Left ventricle myocardium inferior (tissue), 1 donor: ENCODE results near the gene BGN. TPM values are rescaled to one million over a fixed set of nuclear protein-coding genes. Genes with fewer than 3 reads are reported as not detected.
A peak's percentile ranks its signal among the peaks of the same experiment; 100 is the strongest.

Experiments
- DNase-seq: peaks from one replicate; pipeline ENCODE4 v3.0.0-alpha.2; 2020
- H3K27ac ChIP-seq: fragments of 200-600 bp; replicated peaks from 2 replicates; pipeline ENCODE4 v1.8.0; 2021
- H3K27me3 ChIP-seq: fragments of 200-600 bp; 2 replicates; pipeline ENCODE4 v1.8.0; 2021; ENCODE audit warnings: low read depth
- H3K36me3 ChIP-seq: fragments of 200-600 bp; 2 replicates; pipeline ENCODE4 v1.8.0; 2021
- H3K4me1 ChIP-seq: fragments of 200-600 bp; 2 replicates; pipeline ENCODE4 v1.8.0; 2021
- H3K4me3 ChIP-seq: fragments of 200-600 bp; 2 replicates; pipeline ENCODE4 v1.8.0; 2021; ENCODE audit warnings: mild to moderate bottlenecking, moderate library complexity
- H3K9me3 ChIP-seq: fragments of 200-600 bp; replicated peaks from 2 replicates; pipeline ENCODE4 v1.8.0; 2021
- CTCF ChIP-seq: fragments of 200-600 bp; IDR thresholded peaks from 2 replicates; pipeline ENCODE4 v1.8.0; 2021; ENCODE audit warnings: antibody characterized with exemption, mild to moderate bottlenecking, borderline replicate concordance
- intact Hi-C: fragments of 100-400 bp; cut with micrococcal nuclease; formaldehyde crosslinking; loops from one replicate; pipeline ENCODE4 v1.11.0; 2022
- total RNA-seq: library from RNA; stranded (reverse); fragmentation: NEBNext Ultra II Directional; extraction: Animal tissue kit (Norgen Biotek cat#: 25700); gene quantifications from one replicate; pipeline ENCODE4 v1.2.1, GENCODE V29; 2021
- donor health status: DM: no; HTN: yes; CAD: no; lungs with severe emphysema.

BGN gene
- total RNA-seq, 1 donor from 2014 or later = 84.3 TPM

- no peaks in the 10 kb centered on the region for H3K27me3 ChIP-seq
- intact Hi-C loops = no loop called here
- TF ChIP-seq CTCF = no peak
- H3K27ac ChIP-seq = no peak overlapping the region
- peaks cover 16% of the 10 kb centered on the region for H3K36me3 ChIP-seq
- peaks cover 14% of the 10 kb centered on the region for H3K4me1 ChIP-seq
- H3K9me3 ChIP-seq = no peaks in the 10 kb centered on the region
- H3K4me3 ChIP-seq = no peak overlapping the region
- DNase-seq = no peak
Measured at GRCh38 chrX:153457827-153458466, 36.8 kb upstream of the BGN start.

- Histone ChIP-seq H3K4me1 (peaks cover 14% of the 10 kb centered on the region), H3K9me3 (no peaks in the 10 kb centered on the region), H3K27ac (no peak overlapping the region), H3K36me3 (peaks cover 15% of the 10 kb centered on the region), H3K4me3 (no peak overlapping the region), H3K27me3 (no peaks in the 10 kb centered on the region)
- DNase-seq = no peak
- TF ChIP-seq CTCF = no peak
- intact Hi-C loops = no loop called here
Measured at GRCh38 chrX:153458476-153458875, 36.3 kb upstream of the BGN start.

- no peak overlapping the region for H3K4me3 ChIP-seq
- intact Hi-C loops = loop anchor here (5.0 kb wide), 1 partner anchor 47 kb away; no protein-coding TSS in a partner anchor
- no peak for TF ChIP-seq CTCF
- no peak overlapping the region for H3K27ac ChIP-seq
- H3K27me3 ChIP-seq = no peaks in the 10 kb centered on the region
- H3K4me1 ChIP-seq = peaks cover 14% of the 10 kb centered on the region
- peaks cover 6% of the 10 kb centered on the region for H3K36me3 ChIP-seq
- no peak for DNase-seq
- H3K9me3 ChIP-seq = no peaks in the 10 kb centered on the region
Measured at GRCh38 chrX:153459986-153460385, 34.8 kb upstream of the BGN start.

- H3K4me1 ChIP-seq = peaks cover 14% of the 10 kb centered on the region
- peak; percentile 66 for TF ChIP-seq CTCF
Measured at GRCh38 chrX:153460826-153461225, 34.0 kb upstream of the BGN start.

GRCh38 chrX:153462291-153462690, 32.5 kb upstream of the BGN start:
- H3K27me3 ChIP-seq = no peaks in the 10 kb centered on the region
- intact Hi-C loops = loop anchor here (5.0 kb wide), 1 partner anchor 45 kb away; no protein-coding TSS in a partner anchor
- no peaks in the 10 kb centered on the region for H3K36me3 ChIP-seq
- no peak overlapping the region for H3K27ac ChIP-seq
- H3K4me3 ChIP-seq = no peak overlapping the region
- TF ChIP-seq CTCF = no peak
- DNase-seq = no peak
- H3K9me3 ChIP-seq = no peaks in the 10 kb centered on the region
- peaks cover 3% of the 10 kb centered on the region for H3K4me1 ChIP-seq

More at GRCh38 chrX:153460826-153461225, 34.0 kb upstream of the BGN start:
- no peaks in the 10 kb centered on the region for H3K9me3 ChIP-seq
- H3K27ac ChIP-seq = no peak overlapping the region
- no peak overlapping the region for H3K4me3 ChIP-seq
- intact Hi-C loops = loop anchor here (5.0 kb wide), 1 partner anchor 46 kb away; no protein-coding TSS in a partner anchor
- no peak for DNase-seq
- no peaks in the 10 kb centered on the region for H3K27me3 ChIP-seq
- no peaks in the 10 kb centered on the region for H3K36me3 ChIP-seq
